Lower leg skin (tissue), 4 donors: Measurements from ENCODE around the gene RAD54L. TPM values are rescaled to one million over a fixed set of nuclear protein-coding genes. Genes with fewer than 3 reads are reported as not detected.

Experiments
- DNase-seq, 2 donors: peaks; one replicate each; pipeline ENCODE4 v3.0.0-alpha.2; 2019; ENCODE audit warnings: low spot score in 2 of 2
- H3K4me3 ChIP-seq: fragments of 200-600 bp; sonication (generic); 2 replicates; pipeline ENCODE4 v1.5.1; 2017; ENCODE audit warnings: mild to moderate bottlenecking, low read depth; ENCODE audit not compliant: poor library complexity, severe bottlenecking
- CTCF ChIP-seq, 3 donors: fragments of 450-650 bp; IDR thresholded peaks; one replicate each; pipeline ENCODE4 v1.5.1; 2016; ENCODE audit warnings: antibody characterized with exemption in 3 of 3, mild to moderate bottlenecking in 3 of 3, moderate library complexity in 2 of 3
- POLR2A ChIP-seq, 2 donors: fragments of 450-650 bp; IDR thresholded peaks; one replicate each; pipeline ENCODE4 v1.6.1; 2016 to 2017; ENCODE audit warnings: antibody characterized with exemption in 2 of 2, mild to moderate bottlenecking in 1 of 2, moderate library complexity in 1 of 2
- WGBS, 2 donors: methylation state at CpG; one replicate each; pipeline ENCODE4 v1.1.5; 2018; 5-methylcytosine and 5-hydroxymethylcytosine counted together
- intact Hi-C: fragments of 100-400 bp; cut with DNase I; formaldehyde crosslinking; loops from one replicate; pipeline ENCODE4 v1.15.0; 2023; ENCODE audit warnings: low total_unique reads
- total RNA-seq, 4 donors: library from RNA; depleted of rRNA; stranded (reverse); fragments of >200 nt; gene quantifications; one replicate each; pipeline ENCODE4 v1.1.0, GENCODE V29; 2016

The RAD54L gene
- total RNA-seq, 4 donors from 2014 or later = 0.19 to 0.89 (median 0.47) TPM

- WGBS, 2 donors = 58 to 72% methylated on average over 3 of the region's 3 CpGs
- intact Hi-C loops = no loop called here
- TF ChIP-seq CTCF (IDR thresholded peaks at IDR 0.05) = no peak
- no peak for TF ChIP-seq POLR2A (IDR thresholded peaks at IDR 0.05)
- no peak overlapping the region for H3K4me3 ChIP-seq
- no peak for DNase-seq
Measured at GRCh38 chr1:46205141-46205540, 42.4 kb upstream of the RAD54L start.

- TF ChIP-seq POLR2A (IDR thresholded peaks at IDR 0.05) (no peak), CTCF (IDR thresholded peaks at IDR 0.05) (no peak)
- DNase-seq = no peak
- 40 to 43% methylated on average over 3 of the region's 3 CpGs for WGBS, 2 donors
- no peak overlapping the region for H3K4me3 ChIP-seq
- intact Hi-C loops = no loop called here
Measured at GRCh38 chr1:46205791-46206190, 41.8 kb upstream of the RAD54L start.

- DNase-seq = no peak
- H3K4me3 ChIP-seq = no peak overlapping the region
- TF ChIP-seq POLR2A (IDR thresholded peaks at IDR 0.05) (no peak), CTCF (IDR thresholded peaks at IDR 0.05) (no peak)
- intact Hi-C loops = no loop called here
- 77 to 90% methylated on average over 2 of the region's 2 CpGs for WGBS, 2 donors
Measured at GRCh38 chr1:46206399-46206798, 41.2 kb upstream of the RAD54L start.

- intact Hi-C loops = no loop called here
- no peak for DNase-seq
- H3K4me3 ChIP-seq = no peak overlapping the region
- TF ChIP-seq CTCF (IDR thresholded peaks at IDR 0.05) (no peak), POLR2A (IDR thresholded peaks at IDR 0.05) (no peak)
- WGBS, 2 donors = 95 to 97% methylated on average over 3 of the region's 3 CpGs
Measured at GRCh38 chr1:46210561-46210960, 37.0 kb upstream of the RAD54L start.

GRCh38 chr1:46211051-46211450 is 36.5 kb upstream of the RAD54L start:
- 59 to 83% methylated on average over 2 of the region's 2 CpGs for WGBS, 2 donors
- intact Hi-C loops = no loop called here
- no peak for TF ChIP-seq POLR2A (IDR thresholded peaks at IDR 0.05)
- TF ChIP-seq CTCF (IDR thresholded peaks at IDR 0.05) = no peak
- H3K4me3 ChIP-seq = no peak overlapping the region
- DNase-seq = no peak

GRCh38 chr1:46215504-46215903 is 32.1 kb upstream of the RAD54L start:
- no peak overlapping the region for H3K4me3 ChIP-seq
- TF ChIP-seq POLR2A (IDR thresholded peaks at IDR 0.05) (no peak), CTCF (IDR thresholded peaks at IDR 0.05) (no peak)
- intact Hi-C loops = no loop called here
- DNase-seq = no peak
